MCF 10A (cell line): Measurements from ENCODE around the gene CERS6. TPM values are rescaled to one million over a fixed set of nuclear protein-coding genes. Genes with fewer than 3 reads are reported as not detected.

Experiments
- BruUV-seq: library from RNA; stranded (reverse); fragments of 400-500 nt; replicated peaks from 2 replicates; lab custom pipeline; 2021; lab: Mats Ljungman, UMichigan
- CTCF ChIA-PET: fragments of 300-600 bp; sonication (Branson Sonifier 250); formaldehyde crosslinking; extraction: SDS; loops from one replicate; lab custom pipeline; 2021; ENCODE audit warnings: antibody characterized with exemption, inconsistent platforms; lab: Yijun Ruan, JAX
- POLR2A ChIA-PET: fragments of 300-600, 350-650 bp; sonication (Branson Sonifier 250); formaldehyde crosslinking; extraction: SDS; loops from one replicate; lab custom pipeline; 2020; ENCODE audit warnings: antibody characterized with exemption, inconsistent platforms; lab: Yijun Ruan, JAX
- DNase-seq: peaks from one replicate; pipeline ENCODE4 v3.0.0-alpha.2; 2018; ENCODE audit not compliant: unreplicated experiment
- H3K27ac Mint-ChIP-seq: one replicate; pipeline ENCODE4 v1.8.0; 2022; ENCODE audit warnings: mild to moderate bottlenecking, low read depth, mixed read lengths; ENCODE audit not compliant: unreplicated experiment
- H3K27me3 Mint-ChIP-seq: one replicate; pipeline ENCODE4 v1.8.0; 2022; ENCODE audit warnings: mixed read lengths; ENCODE audit not compliant: insufficient read depth, unreplicated experiment
- H3K36me3 Mint-ChIP-seq: one replicate; pipeline ENCODE4 v1.8.0; 2022; ENCODE audit warnings: mild to moderate bottlenecking, moderate library complexity, mixed read lengths; ENCODE audit not compliant: insufficient read depth, unreplicated experiment
- H3K4me1 Mint-ChIP-seq: one replicate; pipeline ENCODE4 v1.8.0; 2022; ENCODE audit warnings: mixed read lengths; ENCODE audit not compliant: insufficient read depth, unreplicated experiment
- H3K4me3 Mint-ChIP-seq: one replicate; pipeline ENCODE4 v1.8.0; 2022; ENCODE audit warnings: mild to moderate bottlenecking, moderate library complexity, mixed read lengths; ENCODE audit not compliant: unreplicated experiment
- H3K9me3 Mint-ChIP-seq: one replicate; pipeline ENCODE4 v1.8.0; 2022; ENCODE audit warnings: mixed read lengths; ENCODE audit not compliant: unreplicated experiment
- CTCF ChIP-seq: fragments of 200-600 bp; IDR thresholded peaks from one replicate; pipeline ENCODE4 v1.8.0; 2022; ENCODE audit warnings: antibody characterized with exemption, mild to moderate bottlenecking; ENCODE audit not compliant: unreplicated experiment
- intact Hi-C: fragments of 100-400 bp; cut with micrococcal nuclease; formaldehyde crosslinking; loops from 2 replicates; pipeline ENCODE4 v1.14.1; 2022
- total RNA-seq: library from RNA; stranded (reverse); gene quantifications from 2 replicates; pipeline ENCODE4 v1.2.3, GENCODE V29; 2022

CERS6 gene
- total RNA-seq, 1 experiment from 2014 or later, result 27.4 TPM

DNA sequence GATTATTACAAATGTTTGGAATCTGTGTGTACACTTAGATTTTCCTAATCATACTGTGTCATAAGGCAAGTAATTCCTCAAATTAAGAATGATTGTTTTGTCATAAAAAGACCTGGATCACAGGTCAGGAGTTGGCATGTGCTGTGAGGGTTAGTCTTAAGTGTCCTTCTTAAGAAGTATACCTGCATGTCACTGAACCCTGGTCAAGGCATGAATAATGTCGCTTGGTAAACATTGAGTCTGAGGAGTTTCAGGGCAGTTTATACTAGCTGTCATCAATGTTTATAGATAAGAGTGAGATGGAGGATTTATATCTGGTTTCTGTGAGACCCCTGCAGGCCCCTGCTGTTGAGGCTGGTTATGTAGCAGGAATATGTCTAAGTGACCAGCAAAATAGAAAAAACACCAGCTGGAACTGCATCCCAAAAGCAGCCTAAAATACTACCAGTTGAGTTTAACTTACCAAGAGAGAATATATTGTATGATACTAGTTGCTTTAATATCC, 234.4 kb downstream of the CERS6 start:
- H3K27ac Mint-ChIP-seq, result no peak overlapping the region
- H3K4me3 Mint-ChIP-seq, result no peak overlapping the region

GRCh38 chr2:168691221-168691620, 235.1 kb downstream of the CERS6 start:
- no peak overlapping the region for H3K27ac Mint-ChIP-seq
- no peaks in the 10 kb centered on the region for H3K27me3 Mint-ChIP-seq
- no TSS peak for BruUV-seq
- H3K4me3 Mint-ChIP-seq, result no peak overlapping the region
- H3K36me3 Mint-ChIP-seq, result peaks cover 16% of the 10 kb centered on the region
- peaks cover 7% of the 10 kb centered on the region for H3K4me1 Mint-ChIP-seq
- intact Hi-C loops, result no loop called here
- ChIA-PET POLR2A (interaction anchor here (0.9 kb wide), 1 partner anchor 356 kb away, joined by 4 read pairs; no protein-coding TSS in a partner anchor), CTCF (interaction anchor here (0.6 to 1.2 kb wide), 5 partner anchors 12 to 348 kb away, joined by 3 to 4 read pairs (median 3); no protein-coding TSS in a partner anchor)
- no peak for DNase-seq
- TF ChIP-seq CTCF, result no peak
- H3K9me3 Mint-ChIP-seq, result no peaks in the 10 kb centered on the region

More for the DNA sequence above, 234.4 kb downstream of the CERS6 start:
- no TSS peak for BruUV-seq
- Mint-ChIP-seq H3K36me3 (peaks cover 8% of the 10 kb centered on the region), H3K27me3 (no peaks in the 10 kb centered on the region), H3K4me1 (peaks cover 10% of the 10 kb centered on the region), H3K9me3 (no peaks in the 10 kb centered on the region)
- ChIA-PET POLR2A (interaction anchor here (0.9 kb wide), 1 partner anchor 355 kb away, joined by 4 read pairs; no protein-coding TSS in a partner anchor), CTCF (interaction anchor here (0.6 to 1.7 kb wide), 5 partner anchors 10 to 344 kb away, joined by 3 to 8 read pairs (median 3); no protein-coding TSS in a partner anchor)
- DNase-seq, result no peak
- intact Hi-C loops, result no loop called here
- no peak for TF ChIP-seq CTCF

DNA sequence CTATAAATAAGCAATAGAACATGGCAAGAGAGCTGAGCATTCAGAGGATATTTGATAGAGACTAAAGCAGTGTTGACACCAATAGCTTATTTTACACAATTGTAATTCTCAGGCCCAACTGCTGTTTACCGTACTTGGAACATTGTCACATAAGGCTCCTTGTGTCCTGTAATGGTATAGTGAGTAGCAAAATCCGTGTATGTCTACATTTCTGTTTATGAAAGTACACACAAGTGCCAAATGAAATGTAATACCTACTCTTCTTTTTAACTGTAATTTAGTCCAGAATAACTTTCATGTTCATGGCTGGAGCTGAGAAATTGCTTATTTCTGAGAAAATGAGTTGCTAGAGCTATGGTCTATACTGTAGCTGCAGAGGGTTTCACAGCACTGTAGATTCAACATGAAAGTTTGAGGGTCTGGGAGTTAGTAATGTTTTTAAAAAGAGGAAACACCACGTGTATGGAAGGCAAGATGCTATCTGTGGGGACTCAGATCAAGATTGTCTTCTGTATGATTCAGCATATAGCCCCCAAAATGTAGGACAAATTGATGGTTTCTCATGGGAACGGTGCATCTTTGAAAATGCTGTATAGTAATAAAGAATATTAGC, 236.2 kb downstream of the CERS6 start:
- ChIA-PET CTCF (interaction anchor here (0.6 to 1.2 kb wide), 3 partner anchors 228 to 345 kb away, joined by 3 read pairs; no protein-coding TSS in a partner anchor), POLR2A (no interaction called here)
- intact Hi-C loops, result no loop called here
- Mint-ChIP-seq H3K27me3 (no peaks in the 10 kb centered on the region), H3K27ac (peak overlapping the region; percentile 19), H3K4me1 (no peaks in the 10 kb centered on the region), H3K4me3 (no peak overlapping the region), H3K36me3 (peaks cover 19% of the 10 kb centered on the region), H3K9me3 (no peaks in the 10 kb centered on the region)
- no peak for DNase-seq
- BruUV-seq, result no TSS peak
- no peak for TF ChIP-seq CTCF

DNA sequence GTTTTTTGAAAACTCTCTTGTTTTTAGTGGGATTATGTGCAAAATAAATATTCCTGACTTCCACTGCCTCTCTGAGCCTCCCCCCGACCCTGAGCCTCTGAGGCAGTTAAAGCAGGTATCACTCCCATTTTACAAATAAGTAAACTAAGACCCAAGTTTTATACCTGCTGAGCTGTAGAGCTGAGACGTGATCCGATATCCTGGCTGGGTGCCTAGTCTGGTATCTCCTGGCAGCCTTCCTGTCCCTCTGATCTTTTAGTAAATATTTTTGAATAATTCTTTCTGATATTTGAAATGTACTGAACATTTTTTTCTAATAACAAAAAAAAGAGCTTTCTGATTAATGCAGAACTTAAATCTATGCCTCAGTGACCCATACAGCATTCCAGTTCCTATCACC, 238.1 kb downstream of the CERS6 start:
- BruUV-seq, result no TSS peak
- Mint-ChIP-seq H3K36me3 (peaks cover 26% of the 10 kb centered on the region), H3K27ac (no peak overlapping the region), H3K4me3 (no peak overlapping the region), H3K27me3 (no peaks in the 10 kb centered on the region), H3K9me3 (no peaks in the 10 kb centered on the region), H3K4me1 (no peaks in the 10 kb centered on the region)
- TF ChIP-seq CTCF, result no peak
- CTCF ChIA-PET, result interaction anchor here (0.6 to 2.0 kb wide), 5 partner anchors 25 to 558 kb away, joined by 3 to 6 read pairs (median 3); no protein-coding TSS in a partner anchor
- POLR2A ChIA-PET, result interaction anchor here (0.7 kb wide), 2 partner anchors 12 to 25 kb away, joined by 3 to 4 read pairs; no protein-coding TSS in a partner anchor
- DNase-seq, result no peak
- intact Hi-C loops, result no loop called here
